SW 1271 (cell line): ENCODE data around the gene GLIPR1L2.
"Not testable (repeated sequence)": the region's sequence is repeated elsewhere in the genome, so short reads cannot be mapped to it uniquely, and the experiment has no call there.

ENCODE experiments used
- DNase-seq, 2 experiments: peaks; one replicate each; lab custom pipeline; 2025; lab: John Stamatoyannopoulos, UW

GLIPR1L2 gene

DNA sequence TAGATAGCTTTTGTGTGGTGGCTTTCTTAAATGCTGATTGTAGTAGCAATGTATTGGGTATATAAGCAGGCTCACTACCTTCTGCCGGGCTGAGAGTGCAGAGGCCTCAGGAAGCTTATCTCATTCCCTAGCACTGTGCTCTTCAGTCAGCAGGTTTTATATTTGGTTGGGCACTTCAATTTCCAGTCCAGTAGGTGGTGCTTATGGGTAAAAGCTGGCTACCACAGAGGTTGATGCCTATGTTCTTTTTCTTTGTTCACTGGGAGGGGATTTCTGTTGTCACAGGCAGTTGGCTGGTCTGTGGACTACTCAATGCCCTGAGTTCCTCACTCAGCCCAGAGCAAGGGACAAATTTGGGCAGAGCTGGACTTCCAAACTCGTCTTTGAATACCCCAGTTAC is 46.7 kb downstream of the GLIPR1L2 start:
- no peak for DNase-seq

DNA sequence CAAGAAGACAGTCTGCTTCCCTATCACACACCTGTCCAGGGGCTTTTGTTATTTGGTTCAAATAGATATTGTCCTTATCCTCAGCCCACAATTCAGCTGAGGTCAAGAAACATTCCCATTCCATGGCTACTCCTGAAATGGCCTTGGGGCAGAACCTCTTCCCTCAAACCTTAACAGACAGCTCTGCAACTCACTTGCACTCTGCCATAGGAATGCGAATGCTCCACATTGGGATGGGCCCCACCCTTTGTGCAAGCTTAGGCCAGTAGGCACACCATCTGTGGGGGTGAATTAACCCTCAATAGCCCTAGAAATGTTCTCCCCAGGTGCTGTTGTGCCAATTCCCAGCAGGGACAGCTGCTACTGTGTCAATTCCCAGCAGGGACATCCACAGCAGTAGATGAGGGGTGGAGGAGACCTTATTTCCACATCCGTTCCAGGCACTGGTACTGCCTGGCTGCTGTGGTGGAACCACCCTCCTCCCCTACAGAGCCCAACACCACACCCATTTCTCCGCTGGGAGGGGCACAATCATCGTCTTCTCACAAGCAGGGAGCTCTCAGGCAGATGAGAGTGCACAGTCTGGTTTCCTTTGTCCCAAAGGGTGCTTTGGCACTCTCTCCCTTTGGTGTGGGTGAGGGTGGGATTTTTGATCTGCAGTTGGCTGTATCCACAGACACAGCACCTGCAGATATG is 47.3 kb downstream of the GLIPR1L2 start:
- DNase-seq, result no peak

GRCh38 chr12:75439048-75439447 is 48.2 kb downstream of the GLIPR1L2 start:
- no peak for DNase-seq

GRCh38 chr12:75439930-75440329 is 49.0 kb downstream of the GLIPR1L2 start:
- DNase-seq, result no peak

DNA sequence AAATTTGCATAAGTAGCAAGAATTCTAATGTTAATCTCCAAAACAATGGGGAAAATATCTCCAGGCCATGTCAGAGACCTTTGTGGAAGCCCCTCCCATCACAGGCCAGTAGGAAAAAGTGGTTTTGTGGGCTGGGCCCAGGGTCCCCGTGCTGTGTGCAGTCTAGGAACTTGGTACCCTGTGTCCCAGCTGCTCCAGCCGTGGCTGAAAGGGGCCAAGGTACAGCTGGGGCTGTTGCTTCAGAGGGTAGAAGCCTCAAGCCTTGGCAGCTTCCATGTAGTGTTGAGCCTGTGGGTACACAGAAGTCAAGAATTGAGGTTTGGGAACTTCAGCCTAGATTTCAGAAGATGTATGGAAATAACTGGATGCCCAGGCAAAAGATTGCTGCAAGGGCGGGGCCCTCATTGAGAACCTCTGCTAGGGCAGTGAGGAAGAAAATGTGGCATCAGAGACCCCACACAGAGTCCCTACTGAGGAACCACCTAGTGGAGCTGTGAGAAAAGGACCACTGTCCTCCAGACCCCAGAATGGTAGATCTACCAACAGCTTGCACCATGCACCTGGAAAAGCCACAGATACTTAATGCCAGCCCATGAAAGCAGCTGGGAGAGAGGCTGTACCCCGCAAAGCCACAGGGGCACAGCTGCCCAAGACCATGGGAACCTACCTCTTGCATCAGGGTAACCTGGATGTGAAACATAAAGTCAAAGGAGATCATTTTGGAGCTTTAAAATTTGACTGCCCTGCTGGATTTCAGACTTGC is 51.0 kb downstream of the GLIPR1L2 start:
- DNase-seq, result not testable (repeated sequence)

GRCh38 chr12:75442454-75442853 is 51.6 kb downstream of the GLIPR1L2 start:
- not testable (repeated sequence) for DNase-seq

- no peak for DNase-seq
These were observed 52.8 kb downstream of the GLIPR1L2 start for GRCh38 chr12:75443709-75444108.

GRCh38 chr12:75444429-75445136 is 53.7 kb downstream of the GLIPR1L2 start:
- DNase-seq, result no peak

GRCh38 chr12:75445137-75445507 is 54.2 kb downstream of the GLIPR1L2 start:
- DNase-seq, result not testable (repeated sequence)

GRCh38 chr12:75446857-75447256 is 56.0 kb downstream of the GLIPR1L2 start:
- peak in 1 of 2 experiments; percentile 17 for DNase-seq

DNA sequence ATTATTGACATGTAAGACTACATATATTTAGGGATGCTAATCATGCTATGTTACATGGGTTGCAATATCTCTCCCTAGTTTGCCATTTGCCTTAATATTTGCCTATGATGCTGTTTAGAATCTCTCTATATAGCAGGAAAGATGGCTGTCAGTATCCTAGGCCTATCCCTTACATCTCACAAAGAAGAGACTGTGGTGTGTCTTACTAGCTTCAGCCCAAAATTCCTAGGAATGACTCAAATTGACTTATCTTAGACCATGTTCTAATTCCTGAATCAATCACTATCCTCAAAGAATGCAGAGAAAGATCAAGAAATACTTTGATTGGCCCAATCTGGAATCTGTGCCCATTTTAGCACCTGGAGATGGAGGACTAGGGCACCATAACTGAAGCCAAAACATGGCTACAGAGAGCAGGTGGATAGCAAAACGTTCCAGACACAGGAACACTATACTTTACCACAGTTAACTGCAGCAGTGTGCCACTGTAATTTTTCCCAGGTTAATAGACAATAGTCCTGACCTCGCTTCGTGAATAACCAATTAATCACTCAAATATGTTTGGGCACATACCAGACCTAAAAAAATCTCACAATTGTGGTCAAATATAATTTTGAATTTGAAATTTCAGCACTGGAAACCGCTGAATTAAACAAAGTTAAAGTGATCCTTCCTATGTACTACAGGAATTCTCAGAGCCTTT is 57.0 kb downstream of the GLIPR1L2 start:
- no peak for DNase-seq

- DNase-seq, result no peak
These were observed 61.9 kb downstream of the GLIPR1L2 start for GRCh38 chr12:75452675-75453330.

- no peak for DNase-seq
These were observed 65.0 kb downstream of the GLIPR1L2 start for GRCh38 chr12:75455839-75456238.

GRCh38 chr12:75457191-75457590 is 66.3 kb downstream of the GLIPR1L2 start:
- DNase-seq, result no peak

GRCh38 chr12:75457866-75458265 is 67.0 kb downstream of the GLIPR1L2 start:
- not testable (repeated sequence) for DNase-seq

GRCh38 chr12:75459755-75460154 is 68.9 kb downstream of the GLIPR1L2 start:
- no peak for DNase-seq

- DNase-seq, result no peak
These were observed 69.3 kb downstream of the GLIPR1L2 start for GRCh38 chr12:75460204-75460603.

DNA sequence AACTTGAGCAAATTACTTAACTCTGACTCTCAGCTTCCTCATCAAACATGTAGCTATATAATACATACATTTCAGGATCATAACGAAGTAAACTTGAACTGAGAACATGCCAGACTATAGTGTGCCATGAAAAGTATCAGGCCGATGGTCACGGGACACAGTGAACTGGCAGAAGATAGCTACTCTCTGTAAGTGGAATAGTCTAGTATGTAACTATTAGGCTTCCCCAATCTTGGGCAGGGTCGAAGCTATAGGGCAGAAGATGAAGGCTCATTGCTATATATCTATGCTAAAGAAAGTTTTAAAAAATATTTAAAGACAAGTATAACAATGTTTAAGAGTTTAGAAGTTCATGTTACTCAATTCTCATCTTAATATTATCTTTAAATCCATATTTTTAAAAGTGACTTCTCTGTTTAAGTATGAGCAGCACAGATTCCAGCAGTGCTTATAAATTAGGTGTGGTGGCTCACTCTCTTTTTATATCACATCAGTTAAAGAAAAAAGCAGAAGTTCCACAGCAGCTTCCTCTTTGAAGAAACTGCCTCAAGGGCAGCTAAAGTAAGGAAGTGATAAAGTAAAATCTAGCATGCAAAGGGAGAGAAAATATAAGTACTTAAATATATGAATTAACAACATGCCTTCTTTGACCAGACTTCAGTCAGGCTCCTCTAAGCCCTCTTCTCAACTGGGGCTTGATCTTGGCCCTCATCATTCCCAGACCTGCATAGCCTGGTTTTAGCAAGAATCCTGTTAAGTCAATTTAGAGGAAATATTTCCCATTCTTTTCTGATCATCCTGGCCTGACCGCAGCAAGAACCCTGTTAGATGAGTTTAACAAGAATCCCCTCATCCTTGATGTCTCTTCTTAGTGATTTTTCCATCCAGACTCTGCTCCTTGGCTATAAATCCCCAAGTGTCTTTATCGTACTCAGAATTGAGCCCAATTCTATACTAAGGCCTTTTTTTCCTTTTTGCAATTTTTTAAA is 81.3 kb downstream of the GLIPR1L2 start:
- no peak for DNase-seq

DNA sequence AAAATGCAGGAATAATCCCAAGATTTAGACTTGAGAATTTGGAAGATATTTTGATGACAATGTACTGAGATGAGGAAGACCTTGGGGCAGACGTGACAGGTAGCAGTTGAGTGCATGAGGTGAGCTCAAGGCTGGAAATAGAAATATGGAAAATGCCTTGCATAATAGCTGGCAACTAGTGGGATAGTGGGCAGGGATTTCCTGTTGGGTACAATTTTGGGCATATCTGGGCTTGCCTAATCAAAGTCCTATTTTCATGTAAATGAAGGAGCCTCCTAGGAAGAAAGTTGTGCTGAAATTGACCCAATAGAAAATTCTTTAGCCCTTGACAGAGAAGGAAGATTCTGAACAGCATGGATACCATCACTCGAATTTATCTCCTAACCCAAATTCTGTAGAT is 83.2 kb downstream of the GLIPR1L2 start:
- DNase-seq, result no peak

DNA sequence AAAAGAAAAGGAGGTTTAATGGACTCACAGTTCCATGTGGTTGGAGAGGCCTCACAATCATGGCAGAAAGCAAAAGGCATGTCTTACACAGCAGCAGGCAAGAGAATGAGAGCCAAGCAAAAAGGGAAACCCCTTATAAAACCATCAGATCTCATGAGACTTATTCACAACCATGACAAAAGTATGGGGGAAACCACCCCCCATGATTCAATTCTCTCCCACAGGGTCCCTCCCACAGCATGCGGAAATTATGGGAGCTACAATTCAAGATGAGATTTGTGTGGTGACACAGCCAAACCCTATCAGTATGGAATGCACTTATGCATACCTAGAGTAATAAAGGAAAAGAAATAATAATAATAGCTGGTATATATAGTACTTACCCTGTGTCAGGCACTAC is 85.2 kb downstream of the GLIPR1L2 start:
- no peak for DNase-seq

GRCh38 chr12:75477137-75477536 is 86.2 kb downstream of the GLIPR1L2 start:
- DNase-seq, result no peak
